ENCODE data around the gene APAF1.
"Not testable (repeated sequence)": the region's sequence is repeated elsewhere in the genome, so short reads cannot be mapped to it uniquely, and the experiment has no call there.

APAF1 gene, protein sequence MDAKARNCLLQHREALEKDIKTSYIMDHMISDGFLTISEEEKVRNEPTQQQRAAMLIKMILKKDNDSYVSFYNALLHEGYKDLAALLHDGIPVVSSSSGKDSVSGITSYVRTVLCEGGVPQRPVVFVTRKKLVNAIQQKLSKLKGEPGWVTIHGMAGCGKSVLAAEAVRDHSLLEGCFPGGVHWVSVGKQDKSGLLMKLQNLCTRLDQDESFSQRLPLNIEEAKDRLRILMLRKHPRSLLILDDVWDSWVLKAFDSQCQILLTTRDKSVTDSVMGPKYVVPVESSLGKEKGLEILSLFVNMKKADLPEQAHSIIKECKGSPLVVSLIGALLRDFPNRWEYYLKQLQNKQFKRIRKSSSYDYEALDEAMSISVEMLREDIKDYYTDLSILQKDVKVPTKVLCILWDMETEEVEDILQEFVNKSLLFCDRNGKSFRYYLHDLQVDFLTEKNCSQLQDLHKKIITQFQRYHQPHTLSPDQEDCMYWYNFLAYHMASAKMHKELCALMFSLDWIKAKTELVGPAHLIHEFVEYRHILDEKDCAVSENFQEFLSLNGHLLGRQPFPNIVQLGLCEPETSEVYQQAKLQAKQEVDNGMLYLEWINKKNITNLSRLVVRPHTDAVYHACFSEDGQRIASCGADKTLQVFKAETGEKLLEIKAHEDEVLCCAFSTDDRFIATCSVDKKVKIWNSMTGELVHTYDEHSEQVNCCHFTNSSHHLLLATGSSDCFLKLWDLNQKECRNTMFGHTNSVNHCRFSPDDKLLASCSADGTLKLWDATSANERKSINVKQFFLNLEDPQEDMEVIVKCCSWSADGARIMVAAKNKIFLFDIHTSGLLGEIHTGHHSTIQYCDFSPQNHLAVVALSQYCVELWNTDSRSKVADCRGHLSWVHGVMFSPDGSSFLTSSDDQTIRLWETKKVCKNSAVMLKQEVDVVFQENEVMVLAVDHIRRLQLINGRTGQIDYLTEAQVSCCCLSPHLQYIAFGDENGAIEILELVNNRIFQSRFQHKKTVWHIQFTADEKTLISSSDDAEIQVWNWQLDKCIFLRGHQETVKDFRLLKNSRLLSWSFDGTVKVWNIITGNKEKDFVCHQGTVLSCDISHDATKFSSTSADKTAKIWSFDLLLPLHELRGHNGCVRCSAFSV (N-terminal part only)

DNA sequence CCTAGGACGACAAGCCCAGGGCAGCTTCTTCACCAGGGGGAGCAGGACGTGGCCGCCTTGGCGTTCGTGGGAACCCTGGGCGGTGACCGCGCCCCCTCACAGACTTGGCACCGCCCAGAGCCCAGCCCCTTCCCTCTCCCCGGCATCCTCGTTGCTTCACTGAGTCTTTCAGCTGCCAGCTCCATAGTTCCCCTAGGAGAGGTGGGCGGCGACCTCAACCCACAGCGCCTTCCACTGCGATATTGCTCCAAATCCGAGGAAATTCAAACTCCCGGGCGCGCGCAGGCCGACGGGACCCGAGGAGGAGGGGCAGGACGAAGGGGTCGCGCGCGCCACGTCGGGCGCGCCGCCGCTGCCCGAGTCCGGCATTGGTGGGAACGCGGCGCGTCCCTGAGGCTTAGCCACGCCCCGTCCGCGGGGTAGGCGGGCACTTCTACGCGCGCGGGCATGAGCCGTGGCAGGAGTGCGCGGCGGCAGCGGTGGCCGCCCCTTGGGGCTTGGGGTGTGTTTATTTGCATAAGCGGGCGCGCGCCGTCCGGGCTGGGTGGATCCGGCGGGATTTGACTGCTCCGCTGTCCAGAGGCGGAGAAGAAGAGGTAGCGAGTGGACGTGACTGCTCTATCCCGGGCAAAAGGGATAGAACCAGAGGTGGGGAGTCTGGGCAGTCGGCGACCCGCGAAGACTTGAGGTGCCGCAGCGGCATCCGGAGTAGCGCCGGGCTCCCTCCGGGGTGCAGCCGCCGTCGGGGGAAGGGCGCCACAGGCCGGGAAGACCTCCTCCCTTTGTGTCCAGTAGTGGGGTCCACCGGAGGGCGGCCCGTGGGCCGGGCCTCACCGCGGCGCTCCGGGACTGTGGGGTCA lies at the start of gene APAF1, which contains the start of gene IKBIP:
Gene APAF1, plus strand, starts transcription at position 579 of the 860 bp plus-strand sequence. CDS start 3,070 bp downstream, outside the sequence.
Gene IKBIP, minus strand, starts transcription at position 77 of the 860 bp plus-strand sequence. CDS start 87 bp downstream, outside the sequence.
- peak; percentile 81 to 93 for DNase-seq

DNA sequence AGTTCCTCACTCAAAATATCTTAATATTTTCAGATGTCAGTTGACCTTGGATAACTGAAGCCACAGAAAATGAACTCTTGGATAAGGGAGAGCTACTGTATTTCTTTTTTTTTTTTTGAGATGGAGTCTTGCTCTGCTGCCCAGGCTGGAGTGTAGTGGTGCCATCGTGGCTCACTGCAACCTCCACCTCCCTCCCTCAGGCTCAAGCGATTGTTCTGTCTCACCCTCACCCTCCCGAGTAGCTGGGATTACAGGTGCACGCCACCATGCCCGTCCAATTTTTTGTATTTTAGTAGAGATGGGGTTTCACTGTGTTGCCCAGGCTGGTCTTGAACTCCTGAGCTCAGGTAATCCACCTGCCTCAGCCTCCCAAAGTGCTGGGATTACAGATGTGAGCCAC lies 47.8 kb upstream of the APAF1 start:
- not testable (repeated sequence) for DNase-seq

DNA sequence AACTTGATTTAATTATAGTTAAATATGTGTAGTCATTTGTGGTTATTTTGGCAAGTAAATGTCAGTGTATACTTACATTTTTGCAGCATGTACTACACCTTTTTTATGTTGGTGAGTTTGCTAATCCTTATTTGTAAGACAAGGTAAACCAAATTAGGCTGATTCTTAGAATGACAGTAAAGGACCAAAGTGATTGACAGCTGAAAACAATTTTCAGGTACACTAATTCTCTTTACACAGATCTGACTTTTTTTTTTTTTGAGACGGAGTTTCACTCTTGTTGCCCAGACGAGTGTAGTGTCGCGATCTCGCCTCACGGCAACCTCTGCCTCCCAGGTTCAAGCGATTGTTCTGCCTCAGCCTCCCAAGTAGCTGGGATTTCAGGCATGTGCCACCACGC lies 43.2 kb upstream of the APAF1 start:
- DNase-seq, result no peak

DNA sequence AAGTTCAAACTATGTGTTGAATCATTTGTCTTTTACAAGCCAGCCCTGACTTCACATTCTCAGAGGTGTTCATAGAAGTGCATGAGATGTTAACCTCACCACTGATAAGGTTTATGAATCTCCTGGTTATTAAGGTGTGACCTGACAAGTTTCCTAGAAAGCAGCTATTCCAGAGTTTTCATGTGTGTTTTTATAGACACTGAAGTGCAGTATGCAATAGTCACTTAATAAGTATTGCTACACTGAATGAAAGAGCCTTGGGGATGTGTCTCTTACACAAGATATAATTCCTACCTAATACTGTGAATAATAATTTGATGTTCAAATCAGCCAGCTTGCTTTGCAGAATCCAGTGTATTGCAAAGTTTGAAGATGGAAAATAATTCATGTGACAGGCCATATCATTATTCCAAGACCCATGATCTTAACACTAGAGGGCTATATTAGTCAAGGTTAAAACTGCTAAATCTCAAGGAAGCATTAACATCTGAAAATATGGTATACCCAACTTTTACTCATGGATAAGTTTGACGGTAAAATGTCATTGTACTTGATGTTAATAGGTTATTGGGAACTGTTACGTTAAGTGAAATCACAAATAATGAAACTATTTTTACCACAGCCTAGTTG lies 38.6 kb upstream of the APAF1 start:
- no peak for DNase-seq

- DNase-seq, result no peak
These were observed 34.5 kb upstream of the APAF1 start for GRCh38 chr12:98610596-98610995.

- DNase-seq, result no peak
These were observed 32.3 kb upstream of the APAF1 start for GRCh38 chr12:98612696-98613334.

DNA sequence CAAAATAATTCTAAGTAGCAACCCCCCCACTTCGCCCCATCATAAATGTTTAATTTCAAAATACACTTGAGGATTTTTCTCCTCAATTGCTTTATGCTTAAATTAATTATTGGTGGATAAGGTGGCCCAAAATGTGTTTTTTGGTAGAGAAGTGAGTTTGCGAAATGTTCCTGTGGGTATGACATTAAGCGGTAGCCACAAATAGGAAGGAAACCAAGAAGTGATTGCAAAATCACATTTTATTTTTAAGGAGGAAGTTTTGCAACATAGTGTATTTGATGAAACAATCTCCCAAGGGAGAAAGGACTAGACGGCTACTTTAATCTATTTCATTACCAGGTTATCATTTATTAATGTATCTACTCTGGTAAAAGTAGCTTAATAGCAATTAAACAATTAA lies 26.1 kb upstream of the APAF1 start:
- DNase-seq, result no peak

- DNase-seq, result peak; percentile 10 to 74
These were observed 9.3 kb upstream of the APAF1 start for GRCh38 chr12:98635657-98636323.

DNA sequence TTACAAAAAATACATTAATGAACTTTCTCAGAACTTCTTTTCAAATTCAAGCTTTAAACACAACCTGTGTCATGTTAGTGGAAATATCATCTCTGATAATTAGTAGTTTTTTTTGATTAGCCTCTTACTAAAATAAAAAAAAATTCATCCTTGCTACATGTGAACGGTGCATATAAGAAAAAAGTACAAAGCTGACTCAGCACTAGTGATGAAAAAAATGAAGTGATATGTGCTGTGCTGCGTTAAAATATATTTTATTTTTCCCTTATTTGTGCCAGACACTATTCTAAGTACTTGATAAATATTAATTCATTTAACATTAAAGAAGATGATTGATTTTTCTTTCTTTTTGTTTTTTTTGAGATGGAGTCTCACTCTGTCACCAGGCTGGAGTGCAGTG lies 8.0 kb upstream of the APAF1 start:
- DNase-seq, result no peak

DNA sequence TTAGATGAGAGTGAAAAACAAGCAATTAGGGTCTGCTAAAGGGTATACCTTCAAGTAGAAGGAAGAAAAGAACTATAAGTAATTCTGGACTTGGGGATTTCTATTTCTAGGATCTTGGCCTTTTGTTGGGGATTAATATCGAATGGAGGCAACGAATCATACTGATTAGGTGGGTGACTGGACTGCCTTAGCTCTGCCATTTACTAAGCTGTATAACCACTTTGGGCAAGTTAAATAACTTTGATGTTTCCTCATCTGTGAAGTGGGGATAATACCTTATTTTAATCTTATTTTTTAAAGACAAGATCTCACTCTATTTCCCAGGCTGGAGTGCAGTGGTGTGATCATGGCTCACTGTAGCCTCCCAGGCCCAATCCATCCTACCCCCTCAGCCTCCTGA lies 7.1 kb upstream of the APAF1 start:
- no peak for DNase-seq

DNA sequence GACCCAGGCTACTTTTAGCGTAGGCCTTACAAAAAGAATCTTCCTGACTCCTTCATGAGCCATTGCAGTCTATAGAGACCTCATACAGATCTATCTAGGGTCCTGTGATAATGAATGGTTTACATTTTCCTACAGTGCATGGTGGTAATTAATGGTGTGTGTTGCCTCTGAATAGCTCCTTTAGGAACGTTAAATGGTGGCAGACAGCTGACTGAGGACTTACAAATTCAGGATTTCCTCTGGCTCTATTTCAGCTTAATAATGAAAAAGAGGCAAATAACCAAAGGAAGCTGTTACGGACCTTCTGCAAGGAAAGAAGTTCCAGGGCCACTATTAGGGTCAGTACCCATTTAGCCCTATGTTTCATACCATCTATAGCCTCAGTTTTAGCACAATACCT lies 5.6 kb upstream of the APAF1 start:
- DNase-seq, result no peak

DNA sequence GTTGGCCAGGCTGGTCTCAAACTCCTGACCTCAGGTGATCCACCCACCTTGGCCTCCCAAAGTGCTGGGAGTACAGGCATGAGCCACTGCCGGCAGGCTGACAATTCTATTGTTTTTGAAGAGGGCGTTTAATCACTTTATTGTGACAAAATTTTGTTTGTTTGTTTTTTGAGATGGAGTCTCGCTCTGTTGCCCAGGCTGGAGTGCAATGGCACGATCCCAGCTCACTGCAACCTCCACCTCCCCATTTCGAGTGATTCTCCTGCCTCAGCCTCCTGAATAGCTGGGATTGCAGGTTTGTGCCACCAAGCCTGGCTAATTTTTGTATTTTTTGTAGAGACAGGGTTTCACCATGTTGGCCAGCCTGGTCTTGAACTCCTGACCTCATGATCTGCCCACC lies 2.3 kb upstream of the APAF1 start:
- not testable (repeated sequence) for DNase-seq

DNA sequence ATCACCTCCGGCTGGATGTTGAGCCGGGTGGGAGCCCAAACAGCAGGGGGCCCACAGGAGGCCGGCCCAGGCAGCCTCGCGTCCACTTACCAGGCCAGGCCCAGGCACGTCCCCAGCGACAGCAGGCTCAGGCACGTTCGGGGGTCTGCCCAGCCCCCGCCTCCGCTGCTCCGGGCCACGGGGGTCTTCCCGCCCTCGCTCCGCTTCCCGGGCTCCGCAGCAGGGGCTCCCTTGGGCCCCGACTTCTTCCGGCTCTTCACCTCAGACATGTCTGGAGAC lies 718 bp upstream of the APAF1 start:
- DNase-seq, result peak; percentile 74 to 80

DNA sequence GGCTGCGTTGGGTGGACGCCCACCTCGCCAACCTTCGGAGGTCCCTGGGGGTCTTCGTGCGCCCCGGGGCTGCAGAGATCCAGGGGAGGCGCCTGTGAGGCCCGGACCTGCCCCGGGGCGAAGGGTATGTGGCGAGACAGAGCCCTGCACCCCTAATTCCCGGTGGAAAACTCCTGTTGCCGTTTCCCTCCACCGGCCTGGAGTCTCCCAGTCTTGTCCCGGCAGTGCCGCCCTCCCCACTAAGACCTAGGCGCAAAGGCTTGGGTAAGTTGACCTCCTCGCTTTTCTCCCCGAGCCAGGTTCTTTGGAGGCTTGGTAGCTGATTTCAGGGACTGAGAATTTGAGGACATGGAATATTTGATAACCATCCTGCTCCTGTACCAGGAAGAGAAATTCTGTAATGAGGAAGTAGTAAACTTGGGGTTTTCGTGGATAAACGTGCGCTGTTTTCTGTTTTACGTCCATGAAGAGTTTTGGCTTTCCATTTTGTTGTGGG lies 530 bp downstream of the APAF1 start:
- DNase-seq, result peak in 1 of 2 experiments; percentile 21

GRCh38 chr12:98646294-98647090 lies 1.4 kb downstream of the APAF1 start:
- DNase-seq, result peak in 1 of 2 experiments; percentile 23

DNA sequence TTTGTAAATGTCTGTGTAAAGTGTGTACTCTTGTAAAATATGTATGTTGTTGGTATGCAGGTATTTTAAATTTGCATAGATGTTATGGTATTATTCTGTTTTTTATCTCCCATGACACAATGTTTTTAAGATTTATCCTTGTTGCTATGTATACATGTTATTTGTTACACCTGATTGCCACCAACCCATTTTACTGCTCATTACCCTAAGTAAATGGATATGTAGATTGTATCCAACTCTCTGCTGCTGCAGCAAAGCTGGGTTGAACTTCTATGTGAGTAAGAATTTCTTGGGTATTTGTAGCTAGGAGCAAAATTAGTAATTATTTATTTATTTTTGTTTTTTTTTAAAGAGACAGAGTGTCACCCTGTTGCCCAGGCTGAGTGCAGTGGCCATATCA lies 6.2 kb downstream of the APAF1 start:
- DNase-seq, result no peak

- DNase-seq, result peak; percentile 40 to 48
These were observed 8.9 kb downstream of the APAF1 start for GRCh38 chr12:98653866-98654493.

- no peak for DNase-seq
These were observed 11.4 kb downstream of the APAF1 start for GRCh38 chr12:98656289-98657101.

Measured in NCI-H524 (cell line).